Measurements from ENCODE around the gene ATF7IP2. TPM values are rescaled to one million over a fixed set of nuclear protein-coding genes. Genes with fewer than 3 reads are reported as not detected.

ATF7IP2 gene
- total RNA-seq, 1 experiment from 2014 or later: 22.8 TPM

DNA sequence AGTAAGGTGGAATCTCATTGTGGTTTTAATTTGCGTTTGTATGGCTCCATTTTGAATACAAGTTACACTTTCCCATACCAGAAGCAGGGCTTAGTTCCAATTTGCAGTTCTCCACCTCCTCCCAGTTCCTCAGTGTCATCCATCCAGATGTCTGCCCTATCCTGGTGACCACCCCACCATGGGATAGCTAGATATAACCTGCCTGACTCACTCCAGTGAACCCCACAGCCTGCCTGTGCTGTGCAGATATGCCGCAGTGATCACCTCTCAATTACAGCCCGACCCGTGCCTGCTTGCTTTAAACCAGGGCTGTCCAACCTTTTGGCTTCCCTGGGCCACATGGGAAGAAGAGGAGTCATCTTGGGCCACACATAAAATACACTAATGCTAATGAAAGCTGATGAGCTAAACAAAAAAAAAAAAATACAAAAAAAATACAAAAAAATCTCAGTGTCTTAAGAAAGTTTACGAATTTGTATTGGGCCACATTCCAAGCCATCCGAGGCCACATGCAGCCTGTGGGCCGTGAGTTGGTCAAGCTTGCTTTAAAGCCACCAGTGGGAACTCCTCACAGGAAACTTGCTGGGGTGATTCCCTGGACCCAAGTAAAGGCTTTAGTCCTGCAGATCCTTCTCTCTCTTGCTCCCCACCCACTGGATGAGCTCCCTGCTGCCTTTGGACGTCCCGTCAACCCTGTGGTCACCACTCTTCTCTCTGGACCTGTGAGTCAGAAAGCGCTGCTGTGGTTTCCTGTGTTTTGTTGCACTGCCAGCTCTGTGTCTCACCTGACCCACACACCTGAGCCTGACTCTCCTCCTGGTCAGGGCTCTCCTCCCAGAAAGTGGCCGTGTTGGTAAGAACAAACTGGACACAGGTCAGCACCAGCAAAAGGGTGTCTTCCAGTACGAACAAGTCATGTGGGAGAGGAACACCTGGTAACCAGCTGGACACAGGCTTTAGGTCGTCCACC is 111.6 kb downstream of the ATF7IP2 start:
- CTCF ChIA-PET: interaction anchor here (0.6 to 1.0 kb wide), 3 partner anchors 12 to 410 kb away, joined by 3 to 4 read pairs (median 4); no protein-coding TSS in a partner anchor
- Mint-ChIP-seq H3K27me3 (ENCODE audit: low read depth) (peaks cover 4% of the 10 kb centered on the region), H3K9me3 (peaks cover 52% of the 10 kb centered on the region), H3K36me3 (peaks cover 26% of the 10 kb centered on the region), H3K4me3 (no peak overlapping the region), H3K27ac (0 out of 2 replicates have a peak overlapping the region, but pooled peaks have one; percentile 13), H3K4me1 (peaks cover 16% of the 10 kb centered on the region)
- ATAC-seq: no peak; the same call in 1 of the 2 replicates
- TF ChIP-seq RORB (CRISPR knock-in tag; IDR thresholded peaks at IDR 0.05) (no peak), NFE2L1 (CRISPR knock-in tag; IDR thresholded peaks at IDR 0.05) (no peak)
- POLR2A ChIA-PET: no interaction called here
- no peak for DNase-seq (ENCODE audit: low spot score)

DNA sequence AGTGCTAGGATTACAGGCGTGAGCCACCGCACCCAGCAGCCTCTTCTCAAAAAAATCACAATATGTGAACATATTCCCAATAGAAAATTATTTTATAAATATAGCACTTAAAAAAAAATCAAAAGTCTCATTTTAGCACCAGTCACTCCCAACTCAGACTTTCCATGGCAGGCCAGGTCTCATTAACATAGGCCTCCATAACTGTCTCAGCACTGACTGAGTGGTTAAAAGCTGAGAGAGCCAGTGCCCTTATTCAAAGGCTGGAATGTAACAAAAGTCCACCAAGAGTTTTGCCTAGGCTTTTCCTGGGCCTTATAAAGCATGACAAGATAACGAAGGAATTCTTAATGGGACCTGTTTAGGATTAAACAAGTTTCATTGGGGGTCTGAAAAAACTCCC is 114.7 kb downstream of the ATF7IP2 start:
- Mint-ChIP-seq H3K9me3 (peaks cover 39% of the 10 kb centered on the region), H3K4me3 (no peak overlapping the region), H3K27me3 (ENCODE audit: low read depth) (peaks cover under 1% of the 10 kb centered on the region; the same call in 1 of the 2 replicates), H3K4me1 (peaks cover 45% of the 10 kb centered on the region), H3K27ac (no peak overlapping the region), H3K36me3 (peaks cover 20% of the 10 kb centered on the region)
- ATAC-seq (no peak), DNase-seq (ENCODE audit: low spot score) (no peak)
- TF ChIP-seq ZNF121 (CRISPR knock-in tag; IDR thresholded peaks at IDR 0.05) (no peak), NFE2L1 (CRISPR knock-in tag; IDR thresholded peaks at IDR 0.05) (no peak), PRRX2 (CRISPR knock-in tag; IDR thresholded peaks at IDR 0.05) (no peak), NR1H2 (CRISPR knock-in tag; IDR thresholded peaks at IDR 0.05) (no peak)
- TF ChIP-seq, protein P1, sequence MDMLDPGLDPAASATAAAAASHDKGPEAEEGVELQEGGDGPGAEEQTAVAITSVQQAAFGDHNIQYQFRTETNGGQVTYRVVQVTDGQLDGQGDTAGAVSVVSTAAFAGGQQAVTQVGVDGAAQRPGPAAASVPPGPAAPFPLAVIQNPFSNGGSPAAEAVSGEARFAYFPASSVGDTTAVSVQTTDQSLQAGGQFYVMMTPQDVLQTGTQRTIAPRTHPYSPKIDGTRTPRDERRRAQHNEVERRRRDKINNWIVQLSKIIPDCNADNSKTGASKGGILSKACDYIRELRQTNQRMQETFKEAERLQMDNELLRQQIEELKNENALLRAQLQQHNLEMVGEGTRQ (CRISPR knock-in tag; IDR thresholded peaks at IDR 0.05): no peak
- TF ChIP-seq, protein P2, sequence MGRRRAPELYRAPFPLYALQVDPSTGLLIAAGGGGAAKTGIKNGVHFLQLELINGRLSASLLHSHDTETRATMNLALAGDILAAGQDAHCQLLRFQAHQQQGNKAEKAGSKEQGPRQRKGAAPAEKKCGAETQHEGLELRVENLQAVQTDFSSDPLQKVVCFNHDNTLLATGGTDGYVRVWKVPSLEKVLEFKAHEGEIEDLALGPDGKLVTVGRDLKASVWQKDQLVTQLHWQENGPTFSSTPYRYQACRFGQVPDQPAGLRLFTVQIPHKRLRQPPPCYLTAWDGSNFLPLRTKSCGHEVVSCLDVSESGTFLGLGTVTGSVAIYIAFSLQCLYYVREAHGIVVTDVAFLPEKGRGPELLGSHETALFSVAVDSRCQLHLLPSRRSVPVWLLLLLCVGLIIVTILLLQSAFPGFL (CRISPR knock-in tag; IDR thresholded peaks at IDR 0.05; ENCODE audit: borderline replicate concordance): no peak
- TF ChIP-seq, protein P3, sequence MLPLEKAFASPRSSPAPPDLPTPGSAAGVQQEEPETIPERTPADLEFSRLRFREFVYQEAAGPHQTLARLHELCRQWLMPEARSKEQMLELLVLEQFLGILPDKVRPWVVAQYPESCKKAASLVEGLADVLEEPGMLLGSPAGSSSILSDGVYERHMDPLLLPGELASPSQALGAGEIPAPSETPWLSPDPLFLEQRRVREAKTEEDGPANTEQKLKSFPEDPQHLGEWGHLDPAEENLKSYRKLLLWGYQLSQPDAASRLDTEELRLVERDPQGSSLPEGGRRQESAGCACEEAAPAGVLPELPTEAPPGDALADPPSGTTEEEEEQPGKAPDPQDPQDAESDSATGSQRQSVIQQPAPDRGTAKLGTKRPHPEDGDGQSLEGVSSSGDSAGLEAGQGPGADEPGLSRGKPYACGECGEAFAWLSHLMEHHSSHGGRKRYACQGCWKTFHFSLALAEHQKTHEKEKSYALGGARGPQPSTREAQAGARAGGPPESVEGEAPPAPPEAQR (CRISPR knock-in tag; IDR thresholded peaks at IDR 0.05): no peak
- TF ChIP-seq, protein P4, sequence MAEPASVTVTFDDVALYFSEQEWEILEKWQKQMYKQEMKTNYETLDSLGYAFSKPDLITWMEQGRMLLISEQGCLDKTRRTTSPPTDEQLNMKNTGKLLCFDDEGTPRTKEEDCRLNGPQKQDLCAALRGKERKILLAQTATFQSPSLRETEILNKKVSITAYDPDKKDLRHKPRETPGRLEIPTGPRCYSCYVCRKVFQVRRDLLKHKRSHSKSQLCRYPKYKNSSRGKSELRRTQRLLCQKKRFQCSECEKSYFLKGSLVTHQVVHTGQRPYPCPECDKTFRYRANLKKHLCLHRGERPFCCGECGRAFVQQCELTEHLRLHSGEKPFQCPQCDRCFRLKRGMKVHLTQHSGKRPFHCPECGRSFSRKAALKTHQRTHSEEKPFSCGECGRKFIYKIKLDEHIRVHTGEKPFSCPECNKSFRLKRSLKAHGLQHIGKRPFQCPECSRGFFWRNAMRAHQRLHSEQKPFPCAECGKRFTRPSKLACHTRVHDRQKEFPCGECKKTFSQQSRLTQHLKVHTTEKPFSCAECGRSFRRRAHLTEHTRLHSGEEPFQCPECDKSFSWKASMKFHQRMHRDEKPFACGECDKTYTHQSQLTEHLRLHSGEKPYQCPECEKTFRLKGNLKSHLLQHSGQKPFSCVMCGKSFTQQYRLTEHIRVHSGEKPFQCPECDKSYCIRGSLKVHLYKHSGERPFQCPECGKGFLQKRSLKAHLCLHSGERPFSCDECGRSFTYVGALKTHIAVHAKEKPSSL (CRISPR knock-in tag; conservative IDR thresholded peaks at IDR 0.05): no peak
- POLR2A ChIA-PET: no interaction called here
- CTCF ChIA-PET: interaction anchor here (1.4 kb wide), 1 partner anchor 9 kb away, joined by 3 read pairs; no protein-coding TSS in a partner anchor

DNA sequence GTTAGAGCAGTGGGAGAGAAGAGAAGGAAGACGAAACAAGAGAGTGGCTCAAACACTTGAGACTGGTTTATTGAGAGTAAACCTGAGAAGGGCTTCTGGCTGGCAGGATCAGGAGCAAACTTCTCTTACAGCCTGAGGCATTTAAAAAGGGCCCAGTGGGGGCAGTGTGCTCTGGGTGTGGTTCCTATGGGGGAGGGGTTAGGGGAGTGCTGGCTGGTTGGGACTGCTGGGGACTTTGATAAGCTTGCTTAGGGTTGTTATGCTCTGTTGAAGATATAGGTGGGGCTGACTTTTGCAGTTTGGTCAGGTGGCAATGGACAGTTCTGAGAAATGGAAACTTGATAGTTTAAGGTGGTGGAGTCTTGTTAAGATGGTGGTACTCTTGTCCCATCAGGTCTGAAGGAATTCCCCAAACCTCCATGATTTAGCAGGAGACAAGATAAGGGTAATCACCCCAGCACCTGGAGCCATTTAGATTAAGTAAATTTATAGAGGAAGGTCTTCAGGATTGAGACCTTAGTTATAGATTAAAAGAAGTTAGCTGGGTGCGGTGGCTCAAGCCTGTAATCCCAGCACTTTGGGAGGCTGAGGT is 115.3 kb downstream of the ATF7IP2 start:
- peaks cover 48% of the 10 kb centered on the region for H3K4me1 Mint-ChIP-seq
- CTCF ChIA-PET: interaction anchor here (1.4 kb wide), 1 partner anchor 9 kb away, joined by 3 read pairs; no protein-coding TSS in a partner anchor
- DNase-seq (ENCODE audit: low spot score) (no peak), ATAC-seq (no peak)
- no peak overlapping the region for H3K27ac Mint-ChIP-seq
- POLR2A ChIA-PET: no interaction called here
- H3K36me3 Mint-ChIP-seq: peaks cover 20% of the 10 kb centered on the region
- peaks cover 37% of the 10 kb centered on the region for H3K9me3 Mint-ChIP-seq
- H3K4me3 Mint-ChIP-seq: no peak overlapping the region
- no peaks in the 10 kb centered on the region for H3K27me3 Mint-ChIP-seq (ENCODE audit: low read depth)
- no peak for TF ChIP-seq HMGA2 (CRISPR knock-in tag; IDR thresholded peaks at IDR 0.05)
- TF ChIP-seq, protein P5, sequence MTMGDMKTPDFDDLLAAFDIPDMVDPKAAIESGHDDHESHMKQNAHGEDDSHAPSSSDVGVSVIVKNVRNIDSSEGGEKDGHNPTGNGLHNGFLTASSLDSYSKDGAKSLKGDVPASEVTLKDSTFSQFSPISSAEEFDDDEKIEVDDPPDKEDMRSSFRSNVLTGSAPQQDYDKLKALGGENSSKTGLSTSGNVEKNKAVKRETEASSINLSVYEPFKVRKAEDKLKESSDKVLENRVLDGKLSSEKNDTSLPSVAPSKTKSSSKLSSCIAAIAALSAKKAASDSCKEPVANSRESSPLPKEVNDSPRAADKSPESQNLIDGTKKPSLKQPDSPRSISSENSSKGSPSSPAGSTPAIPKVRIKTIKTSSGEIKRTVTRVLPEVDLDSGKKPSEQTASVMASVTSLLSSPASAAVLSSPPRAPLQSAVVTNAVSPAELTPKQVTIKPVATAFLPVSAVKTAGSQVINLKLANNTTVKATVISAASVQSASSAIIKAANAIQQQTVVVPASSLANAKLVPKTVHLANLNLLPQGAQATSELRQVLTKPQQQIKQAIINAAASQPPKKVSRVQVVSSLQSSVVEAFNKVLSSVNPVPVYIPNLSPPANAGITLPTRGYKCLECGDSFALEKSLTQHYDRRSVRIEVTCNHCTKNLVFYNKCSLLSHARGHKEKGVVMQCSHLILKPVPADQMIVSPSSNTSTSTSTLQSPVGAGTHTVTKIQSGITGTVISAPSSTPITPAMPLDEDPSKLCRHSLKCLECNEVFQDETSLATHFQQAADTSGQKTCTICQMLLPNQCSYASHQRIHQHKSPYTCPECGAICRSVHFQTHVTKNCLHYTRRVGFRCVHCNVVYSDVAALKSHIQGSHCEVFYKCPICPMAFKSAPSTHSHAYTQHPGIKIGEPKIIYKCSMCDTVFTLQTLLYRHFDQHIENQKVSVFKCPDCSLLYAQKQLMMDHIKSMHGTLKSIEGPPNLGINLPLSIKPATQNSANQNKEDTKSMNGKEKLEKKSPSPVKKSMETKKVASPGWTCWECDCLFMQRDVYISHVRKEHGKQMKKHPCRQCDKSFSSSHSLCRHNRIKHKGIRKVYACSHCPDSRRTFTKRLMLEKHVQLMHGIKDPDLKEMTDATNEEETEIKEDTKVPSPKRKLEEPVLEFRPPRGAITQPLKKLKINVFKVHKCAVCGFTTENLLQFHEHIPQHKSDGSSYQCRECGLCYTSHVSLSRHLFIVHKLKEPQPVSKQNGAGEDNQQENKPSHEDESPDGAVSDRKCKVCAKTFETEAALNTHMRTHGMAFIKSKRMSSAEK (CRISPR knock-in tag; IDR thresholded peaks at IDR 0.05; ENCODE audit: borderline replicate concordance): no peak
- no peak for TF ChIP-seq ZNF396 (CRISPR knock-in tag; IDR thresholded peaks at IDR 0.05; ENCODE audit: borderline replicate concordance)
- no peak for TF ChIP-seq NR3C1 (CRISPR knock-in tag; conservative IDR thresholded peaks at IDR 0.05; ENCODE audit: low read depth)
- no peak for TF ChIP-seq RORB (CRISPR knock-in tag; IDR thresholded peaks at IDR 0.05)
- no peak for TF ChIP-seq JUN (CRISPR knock-in tag; IDR thresholded peaks at IDR 0.05)
- no peak for TF ChIP-seq ZNF121 (CRISPR knock-in tag; IDR thresholded peaks at IDR 0.05)
- TF ChIP-seq, protein P6, sequence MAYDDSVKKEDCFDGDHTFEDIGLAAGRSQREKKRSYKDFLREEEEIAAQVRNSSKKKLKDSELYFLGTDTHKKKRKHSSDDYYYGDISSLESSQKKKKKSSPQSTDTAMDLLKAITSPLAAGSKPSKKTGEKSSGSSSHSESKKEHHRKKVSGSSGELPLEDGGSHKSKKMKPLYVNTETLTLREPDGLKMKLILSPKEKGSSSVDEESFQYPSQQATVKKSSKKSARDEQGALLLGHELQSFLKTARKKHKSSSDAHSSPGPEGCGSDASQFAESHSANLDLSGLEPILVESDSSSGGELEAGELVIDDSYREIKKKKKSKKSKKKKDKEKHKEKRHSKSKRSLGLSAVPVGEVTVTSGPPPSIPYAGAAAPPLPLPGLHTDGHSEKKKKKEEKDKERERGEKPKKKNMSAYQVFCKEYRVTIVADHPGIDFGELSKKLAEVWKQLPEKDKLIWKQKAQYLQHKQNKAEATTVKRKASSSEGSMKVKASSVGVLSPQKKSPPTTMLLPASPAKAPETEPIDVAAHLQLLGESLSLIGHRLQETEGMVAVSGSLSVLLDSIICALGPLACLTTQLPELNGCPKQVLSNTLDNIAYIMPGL (CRISPR knock-in tag; IDR thresholded peaks at IDR 0.05): no peak
- no peak for TF ChIP-seq TCF7 (CRISPR knock-in tag; IDR thresholded peaks at IDR 0.05; ENCODE audit: low read depth)
